OCI-LY3 (cell line): ENCODE data around the gene GFI1B.

Source experiments
- H2AFZ ChIP-seq: fragments of 200-600, 300-600 bp; shearing (Covaris generic); 2 replicates; pipeline ENCODE4 v1.6.0; 2014; ENCODE audit warnings: antibody characterized with exemption, low read depth, low read length
- H3K27ac ChIP-seq: fragments of 200-600, 300-600 bp; sonication (generic); 2 replicates; pipeline ENCODE4 v1.5.1; 2014; ENCODE audit warnings: mild to moderate bottlenecking, low read length, moderate library complexity, mixed read lengths
- H3K27me3 ChIP-seq: fragments of 200-600, 300-600 bp; sonication (generic); 2 replicates; pipeline ENCODE4 v1.6.1; 2014; ENCODE audit warnings: low read depth, low read length, mixed read lengths
- H3K36me3 ChIP-seq: fragments of 200-600, 300-600 bp; sonication (generic); replicated peaks from 2 replicates; pipeline ENCODE3; 2014; ENCODE audit warnings: low read depth, low read length, mixed read lengths
- H3K4me1 ChIP-seq: fragments of 300-600, 200-600 bp; sonication (generic); 2 replicates; pipeline ENCODE4 v1.6.1; 2014; ENCODE audit warnings: low read length, mixed read lengths
- H3K4me2 ChIP-seq: fragments of 200-600, 300-600 bp; sonication (generic); 2 replicates; pipeline ENCODE4 v1.6.1; 2014; ENCODE audit warnings: low read length, mixed read lengths
- H3K4me3 ChIP-seq: fragments of 300-600, 200-600 bp; sonication (generic); 2 replicates; pipeline ENCODE4 v1.5.1; 2014; ENCODE audit warnings: antibody characterized with exemption, mild to moderate bottlenecking, low read length, moderate library complexity
- H3K79me2 ChIP-seq: fragments of 300-600, 200-600 bp; shearing (Covaris generic); 2 replicates; pipeline ENCODE4 v1.6.1; 2014; ENCODE audit warnings: mild to moderate bottlenecking, low read length, mixed read lengths
- H3K9ac ChIP-seq: fragments of 300-600, 200-600 bp; shearing (Covaris generic); 2 replicates; pipeline ENCODE4 v1.6.0; 2014; ENCODE audit warnings: mild to moderate bottlenecking, low read length, moderate library complexity
- H3K9me3 ChIP-seq: fragments of 200-600, 300-600 bp; shearing (Covaris generic); 2 replicates; pipeline ENCODE4 v1.6.1; 2014; ENCODE audit warnings: low read length, mixed read lengths; ENCODE audit not compliant: insufficient read depth
- H4K20me1 ChIP-seq: fragments of 200-600, 300-600 bp; sonication (generic); 2 replicates; pipeline ENCODE4 v1.6.1; 2016; ENCODE audit warnings: low read length, mixed read lengths; ENCODE audit not compliant: insufficient read depth
- CTCF ChIP-seq: fragments of 200-600, 300-600 bp; sonication (generic); IDR thresholded peaks from 2 replicates; pipeline ENCODE4 v1.5.1; 2014; ENCODE audit warnings: antibody characterized with exemption, low read length, low read depth
- EZH2phosphoT487 ChIP-seq: fragments of 200-600 bp; shearing (Covaris generic); IDR thresholded peaks from 2 replicates; pipeline ENCODE4 v1.6.1; 2018; ENCODE audit warnings: antibody characterized with exemption, mixed run types, low read depth

GFI1B gene

GRCh38 chr9:133008406-133008805, 29.9 kb downstream of the GFI1B start:
- no peaks in the 10 kb centered on the region for H3K4me1 ChIP-seq
- H3K36me3 ChIP-seq: no peaks in the 10 kb centered on the region
- H3K9me3 ChIP-seq: no peaks in the 10 kb centered on the region
- no peak overlapping the region for H3K4me2 ChIP-seq
- peaks cover 7% of the 10 kb centered on the region for H3K27me3 ChIP-seq
- H3K9ac ChIP-seq: no peak overlapping the region
- H3K27ac ChIP-seq: no peak overlapping the region
- TF ChIP-seq CTCF: no peak
- H3K79me2 ChIP-seq: no peaks in the 10 kb centered on the region
- no peaks in the 10 kb centered on the region for H4K20me1 ChIP-seq
- H3K4me3 ChIP-seq: no peak overlapping the region
- no peak overlapping the region for H2AFZ ChIP-seq

- no peaks in the 10 kb centered on the region for H3K9me3 ChIP-seq
- H3K9ac ChIP-seq: no peak overlapping the region
- no peak overlapping the region for H3K27ac ChIP-seq
- no peaks in the 10 kb centered on the region for H4K20me1 ChIP-seq
- H3K79me2 ChIP-seq: no peaks in the 10 kb centered on the region
- no peak overlapping the region for H2AFZ ChIP-seq
- H3K4me3 ChIP-seq: no peak overlapping the region
- H3K36me3 ChIP-seq: no peaks in the 10 kb centered on the region
- TF ChIP-seq EZH2phosphoT487: no peak
- TF ChIP-seq CTCF: no peak
- H3K27me3 ChIP-seq: peaks cover 10% of the 10 kb centered on the region
- H3K4me1 ChIP-seq: no peaks in the 10 kb centered on the region
- no peak overlapping the region for H3K4me2 ChIP-seq
Observed at GRCh38 chr9:133008824-133009223, 30.3 kb downstream of the GFI1B start.

GRCh38 chr9:133009906-133010582, 31.6 kb downstream of the GFI1B start:
- Histone ChIP-seq H3K4me2 (no peak overlapping the region), H3K27me3 (peaks cover 17% of the 10 kb centered on the region), H3K79me2 (no peaks in the 10 kb centered on the region), H3K36me3 (no peaks in the 10 kb centered on the region), H3K4me1 (no peaks in the 10 kb centered on the region), H3K9ac (no peak overlapping the region), H2AFZ (no peak overlapping the region), H3K9me3 (no peaks in the 10 kb centered on the region), H4K20me1 (no peaks in the 10 kb centered on the region), H3K4me3 (no peak overlapping the region), H3K27ac (no peak overlapping the region)
- TF ChIP-seq CTCF (no peak), EZH2phosphoT487 (no peak)

GRCh38 chr9:133014696-133015095, 36.2 kb downstream of the GFI1B start:
- Histone ChIP-seq H3K27ac (no peak overlapping the region), H3K4me1 (no peaks in the 10 kb centered on the region), H3K9ac (no peak overlapping the region), H3K27me3 (peaks cover 35% of the 10 kb centered on the region), H3K4me2 (no peak overlapping the region), H4K20me1 (no peaks in the 10 kb centered on the region), H2AFZ (no peak overlapping the region), H3K4me3 (no peak overlapping the region), H3K79me2 (no peaks in the 10 kb centered on the region), H3K36me3 (no peaks in the 10 kb centered on the region), H3K9me3 (no peaks in the 10 kb centered on the region)
- TF ChIP-seq CTCF (no peak), EZH2phosphoT487 (no peak)
